Loucy (cell line): Measurements from ENCODE around the gene CNKSR3.

Experiments
- EZH2phosphoT487 ChIP-seq: fragments of 200-600 bp; IDR thresholded peaks from 2 replicates; pipeline ENCODE4 v1.6.1; 2018; ENCODE audit warnings: antibody characterized with exemption, mild to moderate bottlenecking, moderate library complexity, borderline replicate concordance
- TF ChIP-seq, protein P1 (sequence below): fragments of 200-600 bp; sonication (generic); conservative IDR thresholded peaks from 2 replicates; pipeline ENCODE4 v1.5.1; 2014; ENCODE audit warnings: mild to moderate bottlenecking, antibody characterized with exemption, low read length

DNA sequence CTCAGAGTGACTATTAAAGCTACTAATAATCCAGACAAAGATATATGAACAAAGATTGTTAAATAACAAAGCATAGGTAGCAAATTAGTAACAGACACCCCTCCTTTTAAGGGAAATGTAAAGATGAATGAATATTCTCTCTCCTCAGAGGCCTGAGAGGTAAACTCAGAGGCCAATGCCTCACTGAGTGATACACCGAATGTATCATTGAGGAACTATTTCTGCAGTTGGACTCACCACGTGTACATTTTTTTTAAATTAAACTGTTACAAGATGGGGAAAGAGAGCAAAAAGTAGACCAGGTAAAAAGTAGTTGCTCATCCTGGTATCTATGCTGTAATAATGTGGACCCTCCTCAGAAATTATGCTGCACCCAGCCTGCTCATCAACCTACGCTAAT is 81.6 kb downstream of the CNKSR3 start:
- TF ChIP-seq, protein P1, sequence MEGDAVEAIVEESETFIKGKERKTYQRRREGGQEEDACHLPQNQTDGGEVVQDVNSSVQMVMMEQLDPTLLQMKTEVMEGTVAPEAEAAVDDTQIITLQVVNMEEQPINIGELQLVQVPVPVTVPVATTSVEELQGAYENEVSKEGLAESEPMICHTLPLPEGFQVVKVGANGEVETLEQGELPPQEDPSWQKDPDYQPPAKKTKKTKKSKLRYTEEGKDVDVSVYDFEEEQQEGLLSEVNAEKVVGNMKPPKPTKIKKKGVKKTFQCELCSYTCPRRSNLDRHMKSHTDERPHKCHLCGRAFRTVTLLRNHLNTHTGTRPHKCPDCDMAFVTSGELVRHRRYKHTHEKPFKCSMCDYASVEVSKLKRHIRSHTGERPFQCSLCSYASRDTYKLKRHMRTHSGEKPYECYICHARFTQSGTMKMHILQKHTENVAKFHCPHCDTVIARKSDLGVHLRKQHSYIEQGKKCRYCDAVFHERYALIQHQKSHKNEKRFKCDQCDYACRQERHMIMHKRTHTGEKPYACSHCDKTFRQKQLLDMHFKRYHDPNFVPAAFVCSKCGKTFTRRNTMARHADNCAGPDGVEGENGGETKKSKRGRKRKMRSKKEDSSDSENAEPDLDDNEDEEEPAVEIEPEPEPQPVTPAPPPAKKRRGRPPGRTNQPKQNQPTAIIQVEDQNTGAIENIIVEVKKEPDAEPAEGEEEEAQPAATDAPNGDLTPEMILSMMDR: no peak
- no peak for TF ChIP-seq EZH2phosphoT487
